HG02840 (cell line): Measurements from ENCODE around the gene EEF1A2.

Source experiments
- ATAC-seq: cut with Tn5 transposase; IDR thresholded peaks from one replicate; pipeline ENCODE4 v1.9.1; 2021; ENCODE audit warnings: mild to moderate bottlenecking, moderate library complexity, moderate number of reproducible peaks; ENCODE audit not compliant: unreplicated experiment, low FRiP score

The EEF1A2 gene

DNA sequence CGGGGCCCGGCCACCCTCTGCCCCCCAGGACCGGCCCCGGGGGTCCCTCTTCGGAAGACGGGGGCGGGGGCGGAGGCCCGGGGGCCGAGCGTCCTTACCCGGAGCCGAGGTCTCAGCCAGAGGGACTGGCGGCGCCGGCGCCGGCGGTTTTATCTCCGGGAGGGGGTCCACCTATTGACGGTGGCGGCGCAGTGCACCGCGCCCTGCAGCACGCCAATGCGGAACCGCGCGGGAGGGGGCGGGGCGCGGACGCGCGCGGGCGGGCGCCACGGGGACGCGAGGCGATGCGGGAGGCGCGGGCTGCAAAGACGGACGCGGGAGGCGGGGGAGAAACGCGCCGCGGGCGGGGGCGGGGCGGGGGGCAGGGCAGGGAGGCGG lies at the start of gene EEF1A2:
Gene EEF1A2 (minus strand): TSS at position 124 of the 378 bp plus-strand sequence. CDS start 1,320 bp downstream, outside the sequence.
- no peak for ATAC-seq

DNA sequence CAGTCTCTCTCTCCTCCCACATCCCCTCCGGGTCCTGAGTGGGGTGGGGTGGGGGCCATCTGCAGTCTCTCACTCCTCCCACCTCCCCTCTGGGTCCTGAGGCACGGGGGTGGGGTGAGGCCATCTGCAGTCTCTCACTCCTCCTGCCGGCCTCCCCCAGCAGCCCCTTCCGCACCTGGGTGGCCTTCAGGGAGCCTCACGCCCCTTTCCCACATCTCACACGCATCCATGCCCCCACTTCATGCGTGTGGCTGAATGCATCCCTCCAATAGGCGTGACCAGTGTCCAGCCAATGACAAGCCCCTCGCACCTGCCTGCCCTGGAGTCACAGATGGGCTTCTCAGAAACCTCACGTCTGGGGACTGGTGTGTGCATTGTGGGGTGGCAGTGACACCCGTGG lies 49.7 kb upstream of the EEF1A2 start:
- ATAC-seq = no peak

DNA sequence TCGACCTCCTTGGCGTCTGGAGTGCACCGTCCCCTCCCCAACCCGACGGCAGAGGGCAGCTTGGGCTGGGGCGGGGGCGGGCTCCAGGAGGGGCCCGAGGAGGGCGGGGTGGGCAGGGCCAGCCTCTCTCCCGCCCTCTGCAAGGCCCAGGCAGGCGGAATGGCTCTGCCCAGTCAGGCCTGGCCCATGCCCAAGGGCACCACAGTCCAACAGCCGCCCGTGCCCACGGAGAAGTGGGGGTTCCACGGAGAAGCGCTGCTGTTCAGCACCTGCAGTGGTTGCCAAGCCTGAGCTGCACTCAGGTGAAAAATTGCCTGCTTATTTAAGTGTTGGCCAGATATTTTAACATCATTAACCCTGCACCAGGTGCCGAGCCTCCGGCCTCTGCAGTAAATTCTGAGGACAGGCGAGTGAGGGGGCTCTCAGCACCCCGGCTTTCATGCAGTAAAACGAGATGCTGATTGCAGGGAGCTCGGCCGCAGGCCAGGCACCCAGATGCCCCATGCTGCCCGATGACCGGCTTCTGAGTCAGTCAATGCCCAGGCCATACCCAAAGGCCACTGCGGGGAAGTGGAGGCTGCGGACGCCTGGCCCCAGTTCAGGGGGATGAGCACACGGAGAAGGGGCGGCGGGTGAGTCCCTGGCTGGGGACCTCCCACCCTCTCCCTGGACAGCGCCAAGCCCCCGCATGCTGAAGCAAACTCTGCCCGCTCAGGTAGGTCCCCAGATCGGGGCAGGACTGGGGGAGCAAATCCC lies 49.0 kb upstream of the EEF1A2 start, which contains the start of gene SRMS:
Gene SRMS (minus strand): TSS at position 25 of the 756 bp plus-strand sequence. CDS start 286 bp downstream, outside the sequence.
- ATAC-seq = no peak

DNA sequence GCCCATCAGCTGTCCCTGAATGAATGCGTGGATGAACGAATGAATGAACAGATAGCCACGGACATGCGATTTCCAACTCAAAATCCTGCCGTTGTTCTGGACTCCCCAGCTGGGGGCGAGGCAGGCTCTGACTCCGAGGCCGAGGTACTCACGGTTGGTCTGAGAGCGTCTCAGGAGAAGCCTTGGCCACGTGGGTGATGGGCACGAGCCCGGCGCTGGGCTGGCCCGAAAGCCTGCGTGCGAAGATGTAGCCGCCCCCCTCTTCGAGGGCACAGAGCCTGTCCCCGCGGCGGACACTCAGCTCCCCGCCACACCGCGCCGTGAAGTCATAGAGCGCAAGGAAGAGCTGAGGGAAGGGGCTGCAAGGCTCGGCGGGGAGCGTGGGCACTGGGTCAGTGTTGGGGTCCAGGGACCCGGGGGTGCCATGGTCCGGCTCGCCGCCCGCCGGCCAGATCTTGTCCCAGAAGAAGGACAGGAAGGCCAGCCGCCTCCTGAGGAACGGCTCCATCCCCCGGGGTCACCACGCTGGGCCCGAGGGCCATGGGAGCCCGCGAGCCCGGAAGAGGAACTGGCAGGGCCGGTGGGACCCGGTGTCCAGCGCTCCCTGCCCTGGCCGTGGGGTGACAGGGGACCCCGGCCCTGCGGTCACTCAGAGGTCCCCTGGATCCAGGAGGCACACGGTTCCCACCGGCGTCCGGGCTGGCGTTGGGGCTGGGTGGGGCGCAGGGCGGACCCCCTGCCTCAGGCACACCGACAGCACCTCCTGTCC lies 48.3 kb upstream of the EEF1A2 start:
- ATAC-seq = no peak

DNA sequence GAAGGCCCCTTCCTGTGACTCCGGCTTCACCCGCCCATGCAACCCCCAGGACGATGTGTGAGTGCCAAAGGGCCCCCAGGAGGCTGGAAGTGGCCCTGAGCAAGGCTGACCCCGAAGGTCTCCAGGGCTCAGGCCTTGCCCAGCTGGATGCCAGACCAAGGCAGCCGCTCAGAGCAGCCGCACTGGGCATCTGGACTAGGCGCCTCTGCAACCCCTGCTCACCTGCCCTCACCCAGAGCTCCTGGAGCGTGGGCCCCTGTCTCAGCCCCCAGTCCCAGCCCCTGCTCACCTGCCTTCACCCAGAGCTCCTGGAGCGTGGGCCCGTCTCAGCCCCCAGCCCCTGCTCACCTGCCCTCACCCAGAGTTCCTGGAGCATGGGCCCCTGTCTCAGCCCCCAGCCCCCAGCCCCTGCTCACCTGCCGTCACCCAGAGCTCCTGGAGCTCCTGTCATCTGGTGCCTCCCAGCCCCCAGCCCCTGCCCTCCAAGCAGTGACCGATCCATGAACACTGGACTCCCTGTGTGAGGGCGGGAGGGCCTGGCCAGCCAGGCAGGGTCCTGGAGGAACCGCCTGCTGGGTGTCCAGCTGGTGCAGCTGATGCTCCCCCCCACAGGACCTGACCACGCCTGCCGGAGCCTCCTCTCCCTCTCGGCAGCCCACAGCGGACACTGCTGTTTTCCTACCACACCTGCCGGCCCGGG lies 47.5 kb upstream of the EEF1A2 start:
- ATAC-seq = no peak

DNA sequence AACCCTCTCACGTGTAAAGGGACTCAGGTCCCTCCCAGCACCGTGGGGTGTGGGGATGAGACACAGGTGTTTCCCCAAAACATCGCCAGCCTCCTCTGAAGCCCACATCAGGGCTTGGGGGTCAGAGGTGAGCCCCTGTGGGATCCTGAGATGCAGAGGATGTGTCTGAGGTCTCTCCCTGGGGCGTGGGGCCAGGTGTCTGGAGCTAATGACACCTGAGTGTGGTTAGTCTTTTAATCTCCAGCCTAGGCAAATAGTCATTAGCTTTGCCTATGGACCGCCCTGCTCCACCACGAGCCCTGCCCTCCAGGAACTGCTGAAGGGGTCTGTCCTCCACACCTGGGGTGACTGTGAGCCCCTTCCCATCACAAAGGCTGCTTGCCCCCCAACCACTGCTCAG lies 46.9 kb upstream of the EEF1A2 start:
- ATAC-seq = no peak

DNA sequence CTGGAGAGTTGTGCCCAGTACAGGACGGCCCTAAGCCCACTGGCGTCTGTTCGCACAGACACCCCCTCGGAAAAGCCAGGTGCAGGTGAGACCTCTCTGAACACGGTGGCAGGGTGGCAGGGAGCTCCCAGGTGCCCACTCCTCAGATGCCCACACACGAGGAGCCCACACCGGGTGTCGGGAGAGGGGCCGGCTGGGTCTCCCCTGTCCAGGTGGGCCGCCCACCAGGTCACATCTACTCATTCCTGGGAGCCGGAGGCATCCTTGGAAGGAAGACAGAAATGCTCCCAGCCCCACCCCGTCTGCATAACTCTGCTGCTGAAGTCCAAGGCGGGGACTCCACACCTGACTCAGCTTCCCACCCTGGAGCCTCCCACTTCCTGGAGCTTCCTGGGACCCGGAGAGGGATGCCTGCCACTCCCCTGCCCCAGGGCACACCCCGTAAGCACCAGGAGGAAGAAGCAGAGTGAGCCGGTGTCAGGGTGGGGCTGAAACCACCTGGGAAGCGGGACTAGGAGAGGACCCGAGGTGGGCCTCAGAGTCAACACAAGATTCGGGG lies 46.2 kb upstream of the EEF1A2 start:
- ATAC-seq = no peak

DNA sequence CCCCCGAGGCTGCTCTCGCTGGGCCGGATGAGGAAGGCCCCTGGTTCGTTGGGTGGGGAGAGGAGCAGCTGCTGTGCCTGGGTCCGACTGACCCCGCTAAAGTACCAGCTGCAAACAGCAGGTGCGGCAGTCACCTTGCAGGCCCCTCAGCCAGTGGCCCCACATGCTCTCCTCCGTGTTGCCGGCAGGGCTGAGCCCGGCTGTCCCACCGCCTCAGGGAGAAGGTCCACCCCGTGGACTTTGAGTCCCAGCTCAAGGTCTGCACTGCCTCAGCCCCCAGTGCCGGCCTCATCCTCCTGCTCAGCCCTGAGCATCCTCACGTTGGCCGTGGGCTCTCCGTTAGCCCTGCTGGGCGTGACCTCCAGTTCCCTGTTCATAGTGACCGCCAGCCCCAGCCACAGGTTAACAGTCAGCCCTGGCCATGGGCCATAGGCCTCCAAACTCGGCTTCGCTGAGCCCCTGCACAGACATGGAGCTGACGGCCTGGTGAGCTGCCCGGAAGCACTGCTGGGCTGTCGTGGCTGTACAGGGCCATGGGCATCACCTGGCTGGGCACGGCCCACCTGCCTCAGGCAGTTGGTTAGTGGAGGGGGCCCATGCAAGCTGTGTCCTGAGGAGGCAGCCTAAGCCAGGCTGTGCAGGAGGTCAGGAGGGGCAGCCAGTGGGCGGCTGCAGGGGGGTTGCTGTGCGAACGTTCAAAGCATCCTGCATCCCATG lies 45.5 kb upstream of the EEF1A2 start:
- ATAC-seq = no peak

DNA sequence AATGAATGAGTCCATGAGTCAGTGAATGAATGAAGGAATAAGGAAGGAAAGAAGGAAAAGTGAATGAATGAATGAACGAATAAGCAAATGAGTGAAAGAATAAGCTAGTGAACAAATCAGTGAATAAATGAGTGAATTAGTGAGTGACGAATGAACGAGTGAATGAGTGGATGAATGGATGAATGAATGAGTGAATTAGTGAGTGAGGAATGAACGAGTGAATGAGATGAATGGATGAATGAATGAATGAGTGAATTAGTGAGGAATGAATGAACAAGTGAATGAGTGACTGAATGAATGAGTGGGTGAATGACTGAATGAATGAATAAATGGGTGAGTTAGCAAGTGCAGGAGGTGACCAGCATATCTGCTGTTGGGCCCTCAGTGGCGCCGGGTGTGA lies 44.9 kb upstream of the EEF1A2 start:
- ATAC-seq = no peak

DNA sequence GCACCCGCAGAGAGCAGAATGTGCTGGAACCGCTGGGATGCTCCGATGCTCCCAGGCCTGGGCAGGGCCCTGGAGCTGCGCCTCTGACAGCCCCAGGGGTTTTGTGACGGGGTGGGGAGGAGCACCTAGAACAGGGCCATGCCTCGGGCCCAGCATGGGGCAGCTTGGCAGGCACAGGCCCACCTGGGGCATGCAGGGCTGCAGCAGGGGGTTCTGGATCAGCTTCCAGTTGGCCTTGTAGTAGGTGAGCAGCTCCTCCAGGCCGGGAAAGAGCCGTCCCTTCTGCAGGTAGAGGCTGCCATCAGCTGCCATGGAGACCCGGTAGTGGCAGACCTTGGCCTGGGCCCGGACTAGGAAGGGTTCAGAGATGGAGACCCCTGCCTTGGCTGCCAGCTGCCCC lies 44.2 kb upstream of the EEF1A2 start:
- ATAC-seq = no peak

DNA sequence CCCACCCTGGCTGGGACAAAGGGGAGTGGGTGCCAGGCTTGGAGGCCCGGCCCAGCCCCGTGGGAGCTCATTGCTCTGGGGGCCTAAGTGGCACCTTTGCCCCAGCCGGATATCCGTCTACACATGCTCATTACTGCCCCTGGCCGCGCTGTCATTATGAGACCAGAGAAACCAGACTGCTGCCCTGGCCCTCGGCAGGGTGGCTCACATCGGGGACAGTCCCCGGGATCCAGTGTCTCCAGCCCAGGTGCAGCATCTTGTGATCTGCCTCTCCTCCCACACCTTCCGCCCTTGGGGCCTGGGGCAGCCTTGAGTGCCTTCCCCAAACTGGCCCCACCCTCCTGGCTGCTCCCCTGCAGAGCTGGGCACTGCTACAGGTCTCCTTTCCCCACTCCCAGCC lies 43.8 kb upstream of the EEF1A2 start:
- ATAC-seq = no peak

DNA sequence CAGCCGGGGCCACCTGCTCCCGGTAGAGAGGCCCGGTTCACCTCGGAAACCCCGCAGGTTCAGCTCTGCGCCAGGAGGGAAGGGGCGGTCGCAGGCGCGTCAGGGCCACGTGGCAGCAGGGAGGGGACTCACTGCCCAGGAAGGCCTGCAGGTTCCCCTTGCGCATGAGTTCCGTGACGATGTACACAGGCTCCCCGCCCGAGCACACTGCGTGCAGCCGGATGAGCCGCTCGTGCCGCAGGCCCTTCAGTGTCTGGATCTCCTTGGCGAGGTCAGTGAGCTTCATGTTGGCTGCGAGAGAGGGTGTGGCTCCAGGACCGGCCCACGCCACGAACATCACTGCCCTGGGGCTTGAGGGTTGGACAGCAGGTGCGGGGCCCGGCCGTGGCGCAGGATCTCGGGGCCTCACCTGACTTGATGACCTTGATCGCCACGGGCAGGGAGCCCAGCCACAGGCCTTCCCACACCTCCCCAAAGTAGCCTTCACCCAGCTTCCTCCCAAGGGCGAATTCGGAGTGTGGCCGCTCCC lies 43.2 kb upstream of the EEF1A2 start:
- ATAC-seq = no peak

DNA sequence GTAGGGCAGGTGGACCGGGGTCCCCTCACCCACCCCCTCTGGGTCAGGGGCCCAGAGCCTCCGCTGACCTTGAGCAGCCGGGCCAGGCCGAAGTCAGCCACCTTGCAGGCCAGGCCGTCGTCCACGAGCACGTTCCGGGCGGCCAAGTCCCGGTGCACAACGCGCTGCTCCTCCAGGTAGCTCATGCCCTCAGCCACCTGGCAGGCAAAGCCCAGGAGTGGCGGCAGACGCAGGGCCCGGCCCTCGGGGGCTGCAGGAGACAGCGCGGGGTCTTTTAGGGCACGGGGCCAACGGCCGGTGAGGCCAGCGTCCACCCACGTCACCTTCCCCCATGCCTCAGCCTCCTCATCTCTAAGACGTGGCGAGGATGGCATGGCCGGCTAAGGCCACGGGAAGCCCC lies 42.5 kb upstream of the EEF1A2 start:
- ATAC-seq = no peak

DNA sequence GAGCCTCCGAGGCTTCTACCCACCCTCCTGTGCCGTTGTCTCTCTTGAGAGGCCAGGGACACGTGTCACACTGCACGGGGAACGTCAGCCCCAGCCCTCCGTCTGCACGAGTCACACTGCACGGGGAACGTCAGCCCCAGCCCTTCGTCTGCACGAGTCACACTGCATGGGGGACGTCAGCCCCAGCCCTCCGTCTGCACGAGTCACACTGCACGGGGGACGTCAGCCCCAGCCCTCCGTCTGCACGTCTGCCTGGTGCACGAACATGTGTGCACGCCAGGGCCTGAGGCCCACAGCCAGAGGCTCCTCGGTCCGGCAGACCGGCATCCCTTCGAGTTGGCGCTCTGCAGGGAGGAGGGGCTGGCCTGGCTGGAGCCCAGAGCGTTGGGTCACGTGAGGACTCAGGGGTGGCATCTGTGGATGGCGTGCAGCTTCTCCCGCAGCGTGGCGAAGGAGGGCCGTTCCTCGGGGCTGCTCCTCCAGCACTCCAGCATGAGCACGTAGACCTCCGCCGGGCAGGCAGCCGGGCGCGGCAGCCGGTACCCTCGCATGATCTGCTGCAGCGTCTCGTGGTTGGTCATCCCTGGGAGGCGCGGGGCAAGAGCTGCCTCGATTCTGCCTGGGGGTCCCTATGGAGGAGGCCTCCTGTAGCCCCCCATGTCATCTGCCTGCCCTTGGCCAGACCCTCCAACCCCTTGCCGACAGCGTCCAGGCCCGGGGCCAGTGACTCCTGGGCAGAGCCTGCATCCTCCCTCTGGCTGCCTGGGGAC lies 41.7 kb upstream of the EEF1A2 start:
- no peak for ATAC-seq

DNA sequence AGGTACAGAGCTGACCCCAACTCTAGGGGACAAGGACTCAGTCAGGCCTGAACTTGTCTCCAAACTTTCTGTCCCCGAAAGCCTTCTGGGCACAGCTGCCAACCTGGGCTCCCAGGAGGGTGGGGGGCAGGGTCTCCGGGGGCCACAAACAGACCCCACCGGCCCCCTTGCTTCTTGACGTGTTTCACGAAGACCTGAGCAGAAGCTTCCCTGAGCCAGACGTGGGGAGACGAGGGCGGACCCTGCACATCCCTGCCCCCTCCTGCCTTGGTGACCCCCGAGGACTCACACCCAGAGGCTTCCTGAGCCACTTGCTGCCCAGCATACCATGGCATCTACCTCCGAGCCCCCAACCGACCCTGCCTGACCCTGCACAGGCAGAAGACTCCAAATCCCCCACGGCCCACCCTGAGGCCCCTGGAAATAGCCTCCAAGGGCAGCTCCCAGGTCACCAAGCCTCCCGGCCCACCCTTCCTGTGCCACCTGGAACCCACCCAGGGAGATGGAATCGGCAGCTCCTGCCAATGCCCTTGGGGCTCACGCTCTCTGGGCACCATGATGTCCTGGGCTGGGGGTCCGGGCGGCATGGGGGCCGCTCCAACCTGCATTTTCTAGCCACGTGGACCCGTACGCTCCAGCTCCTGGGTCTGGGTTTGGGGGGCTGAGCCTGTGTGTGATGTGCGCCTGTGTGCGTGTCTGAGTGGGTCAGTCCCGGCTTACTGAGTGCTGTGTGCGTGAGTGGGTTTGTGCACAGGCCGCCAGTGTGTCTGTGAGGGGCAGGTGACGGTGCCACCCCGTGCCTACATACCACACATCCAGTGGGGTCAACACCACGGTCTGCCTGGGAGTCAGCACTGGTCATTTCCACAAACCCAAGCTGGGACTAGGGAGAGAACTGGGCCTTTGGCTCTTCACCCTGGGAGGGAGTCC lies 40.8 kb upstream of the EEF1A2 start:
- ATAC-seq = no peak

DNA sequence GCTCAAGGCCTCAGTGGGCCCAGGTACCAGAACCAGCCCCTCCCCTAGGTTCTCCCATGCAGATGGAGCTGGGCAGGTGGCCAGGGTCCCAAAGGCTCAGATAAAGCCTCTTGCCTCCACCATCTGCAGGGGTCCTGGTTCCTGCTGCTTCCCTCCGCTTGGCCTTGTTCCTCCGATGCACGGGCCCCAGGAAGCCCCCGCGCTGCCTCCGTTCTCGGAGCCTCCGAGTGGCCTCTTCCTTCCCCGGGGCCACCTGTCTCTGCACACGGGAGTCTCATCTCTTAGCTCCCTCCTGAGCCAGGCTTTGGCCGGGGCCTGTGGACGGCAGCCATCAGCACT lies 40.2 kb upstream of the EEF1A2 start:
- no peak for ATAC-seq

DNA sequence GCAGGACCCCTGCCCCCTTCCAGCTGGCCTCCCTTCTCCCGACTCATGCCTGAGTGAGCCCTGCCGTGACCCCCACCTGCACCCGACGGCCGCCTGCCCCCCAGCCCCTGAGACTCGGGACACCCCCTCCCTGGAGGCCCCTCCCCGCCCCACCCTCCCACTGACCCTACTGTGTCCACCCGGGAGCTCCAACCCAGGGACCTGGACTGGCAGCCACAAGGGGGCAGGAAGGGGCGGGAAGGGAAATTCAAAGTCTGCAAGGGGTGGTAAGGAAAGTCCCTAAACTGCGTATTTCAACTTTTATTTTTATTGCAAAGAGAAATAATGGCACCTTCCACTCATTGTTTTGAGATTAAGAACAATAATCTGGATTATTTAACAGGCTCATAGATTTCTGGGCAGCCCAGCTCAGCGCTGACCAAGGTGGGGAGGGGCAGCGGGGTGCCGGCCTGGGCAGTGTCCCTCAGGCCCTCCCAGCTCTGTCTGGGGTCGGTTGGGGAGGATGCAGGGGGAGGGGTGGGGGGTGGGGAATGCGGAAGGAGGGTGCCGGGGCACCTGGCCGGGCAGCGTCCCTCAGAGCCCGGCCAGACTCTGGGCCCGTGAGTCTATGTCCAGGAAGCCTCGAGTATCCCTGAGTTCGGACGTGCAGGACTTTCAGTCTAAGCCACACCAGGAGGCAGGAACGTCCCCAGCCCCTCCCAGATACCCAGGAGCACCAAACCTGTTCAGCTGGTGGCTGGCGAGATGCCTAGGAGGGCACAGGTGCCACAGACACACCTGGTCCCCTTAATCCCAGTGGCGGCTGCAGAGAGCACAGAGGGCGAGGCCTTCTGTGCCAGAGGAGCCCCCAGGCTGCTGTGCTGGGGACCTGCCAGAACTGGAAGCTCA lies 39.6 kb upstream of the EEF1A2 start:
- ATAC-seq = no peak
